ENCODE data around the gene TBC1D30. TPM values are rescaled to one million over a fixed set of nuclear protein-coding genes. Genes with fewer than 3 reads are reported as not detected.

TBC1D30 gene
- total RNA-seq, 1 donor from 2014 or later: 4.2 TPM

- no peak for TF ChIP-seq CTCF (IDR thresholded peaks at IDR 0.05; ENCODE audit: insufficient read depth, low read length, severe bottlenecking)
- no peak for FAIRE-seq
- Histone ChIP-seq H3K36me3 (ENCODE audit: control insufficient read depth, insufficient read depth, low read length) (no peaks in the 10 kb centered on the region), H3K4me3 (ENCODE audit: low read depth, low read length) (peak overlapping the region; percentile 44), H3K27me3 (ENCODE audit: control insufficient read depth, insufficient read depth, low read length) (peaks cover 5% of the 10 kb centered on the region)
- DNase-seq (ENCODE audit: low read depth): no peak
Observed at GRCh38 chr12:64781280-64782190, 42.9 kb upstream of the TBC1D30 start.

- FAIRE-seq (no peak), DNase-seq (ENCODE audit: low read depth) (no peak)
- Histone ChIP-seq H3K36me3 (ENCODE audit: control insufficient read depth, insufficient read depth, low read length) (no peaks in the 10 kb centered on the region), H3K4me3 (ENCODE audit: low read depth, low read length) (no peak overlapping the region), H3K27me3 (ENCODE audit: control insufficient read depth, insufficient read depth, low read length) (peaks cover 5% of the 10 kb centered on the region)
- no peak for TF ChIP-seq CTCF (IDR thresholded peaks at IDR 0.05; ENCODE audit: insufficient read depth, low read length, severe bottlenecking)
Observed at GRCh38 chr12:64782191-64782876, 42.1 kb upstream of the TBC1D30 start.

- Histone ChIP-seq H3K27me3 (ENCODE audit: control insufficient read depth, insufficient read depth, low read length) (peaks cover 5% of the 10 kb centered on the region), H3K4me3 (ENCODE audit: low read depth, low read length) (no peak overlapping the region), H3K36me3 (ENCODE audit: control insufficient read depth, insufficient read depth, low read length) (no peaks in the 10 kb centered on the region)
- DNase-seq (ENCODE audit: low read depth) (no peak), FAIRE-seq (no peak)
- TF ChIP-seq CTCF (IDR thresholded peaks at IDR 0.05; ENCODE audit: insufficient read depth, low read length, severe bottlenecking): no peak
Observed at GRCh38 chr12:64785838-64786237, 38.6 kb upstream of the TBC1D30 start.

GRCh38 chr12:64790166-64790565 lies 34.3 kb upstream of the TBC1D30 start:
- TF ChIP-seq CTCF (IDR thresholded peaks at IDR 0.05; ENCODE audit: insufficient read depth, low read length, severe bottlenecking): no peak
- Histone ChIP-seq H3K4me3 (ENCODE audit: low read depth, low read length) (no peak overlapping the region), H3K36me3 (ENCODE audit: control insufficient read depth, insufficient read depth, low read length) (no peaks in the 10 kb centered on the region), H3K27me3 (ENCODE audit: control insufficient read depth, insufficient read depth, low read length) (no peaks in the 10 kb centered on the region)
- DNase-seq (ENCODE audit: low read depth): no peak
- no peak for FAIRE-seq

- TF ChIP-seq CTCF (IDR thresholded peaks at IDR 0.05; ENCODE audit: insufficient read depth, low read length, severe bottlenecking): no peak
- FAIRE-seq: no peak
Observed at GRCh38 chr12:64791036-64791435, 33.4 kb upstream of the TBC1D30 start.

More at GRCh38 chr12:64791036-64791435, 33.4 kb upstream of the TBC1D30 start:
- H3K4me3 ChIP-seq (ENCODE audit: low read depth, low read length): no peak overlapping the region
- no peaks in the 10 kb centered on the region for H3K36me3 ChIP-seq (ENCODE audit: control insufficient read depth, insufficient read depth, low read length)
- DNase-seq (ENCODE audit: low read depth): no peak
- H3K27me3 ChIP-seq (ENCODE audit: control insufficient read depth, insufficient read depth, low read length): no peaks in the 10 kb centered on the region

All from bronchial epithelial cell (primary cell).